OCI-LY7 (cell line): ENCODE results near the gene TCF12. TPM values are rescaled to one million over a fixed set of nuclear protein-coding genes. Genes with fewer than 3 reads are reported as not detected.

ENCODE experiments used
- BruUV-seq: library from RNA; stranded (reverse); fragments of 400-500 nt; replicated peaks from 2 replicates; lab custom pipeline; 2021; lab: Mats Ljungman, UMichigan
- CTCF ChIA-PET: fragments of 300-600 bp; sonication (Branson Sonifier 250); formaldehyde crosslinking; loops from one replicate; lab custom pipeline; 2022; ENCODE audit warnings: antibody characterized with exemption; ENCODE audit not compliant: unreplicated experiment; lab: Charles Lee
- POLR2A ChIA-PET: fragments of 300-600 bp; sonication (Branson Sonifier 250); formaldehyde crosslinking; loops from one replicate; lab custom pipeline; 2022; ENCODE audit warnings: antibody characterized with exemption; lab: Charles Lee
- DNase-seq: peaks from one replicate; pipeline ENCODE4 v3.0.0-alpha.2; 2015; ENCODE audit warnings: low spot score
- H2AFZ ChIP-seq: fragments of 200-600 bp; sonication (generic), shearing (Covaris generic); 2 replicates; pipeline ENCODE4 v1.6.1; 2014; ENCODE audit warnings: mild to moderate bottlenecking, antibody characterized with exemption, low read length, moderate library complexity
- H3K27ac ChIP-seq: fragments of 200-600 bp; sonication (generic); 2 replicates; pipeline ENCODE4 v1.5.1; 2014; ENCODE audit warnings: mixed run types, low read depth, mild to moderate bottlenecking, moderate library complexity, low read length, inconsistent platforms; ENCODE audit not compliant: poor library complexity, severe bottlenecking
- H3K36me3 ChIP-seq: fragments of 200-600 bp; sonication (generic); 2 replicates; pipeline ENCODE4 v1.6.1; 2014; ENCODE audit warnings: mild to moderate bottlenecking, antibody characterized with exemption, low read length, moderate library complexity, mixed read lengths; ENCODE audit not compliant: insufficient read depth
- H3K4me1 ChIP-seq: fragments of 200-600 bp; sonication (generic); 2 replicates; pipeline ENCODE4 v1.5.1; 2014; ENCODE audit warnings: mild to moderate bottlenecking, low read length; ENCODE audit not compliant: insufficient read depth, poor library complexity, severe bottlenecking
- H3K4me2 ChIP-seq: fragments of 200-600 bp; sonication (generic); 2 replicates; pipeline ENCODE4 v1.6.1; 2014; ENCODE audit warnings: mild to moderate bottlenecking, low read length
- H3K4me3 ChIP-seq: fragments of 200-600 bp; sonication (generic); 2 replicates; pipeline ENCODE4 v1.5.1; 2014; ENCODE audit warnings: mild to moderate bottlenecking, low read depth, low read length; ENCODE audit not compliant: poor library complexity, severe bottlenecking
- H3K79me2 ChIP-seq: fragments of 200-600 bp; sonication (generic); 2 replicates; pipeline ENCODE4 v1.6.1; 2016; ENCODE audit warnings: low read depth, mild to moderate bottlenecking, low read length, moderate library complexity, mixed read lengths; ENCODE audit not compliant: insufficient read depth
- H3K9me2 ChIP-seq: fragments of 200-600 bp; sonication (generic); 2 replicates; pipeline ENCODE4 v1.6.1; 2016; ENCODE audit warnings: mild to moderate bottlenecking, low read length, mixed read lengths; ENCODE audit not compliant: insufficient read depth
- H3K9me3 ChIP-seq: fragments of 200-600 bp; sonication (generic); 2 replicates; pipeline ENCODE4 v1.6.1; 2014; ENCODE audit warnings: mild to moderate bottlenecking, mixed run types, low read length, mixed read lengths
- H4K20me1 ChIP-seq: fragments of 200-600 bp; sonication (generic); 2 replicates; pipeline ENCODE4 v1.6.1; 2014; ENCODE audit warnings: mild to moderate bottlenecking, antibody characterized with exemption, low read length, moderate library complexity, mixed read lengths; ENCODE audit not compliant: insufficient read depth
- CTCF ChIP-seq: fragments of 200-600 bp; sonication (generic); conservative IDR thresholded peaks from 2 replicates; pipeline ENCODE4 v1.5.1; 2014; ENCODE audit warnings: mild to moderate bottlenecking, antibody characterized with exemption, low read length, moderate library complexity, mixed read lengths
- EZH2phosphoT487 ChIP-seq: fragments of 200-600 bp; sonication (generic); IDR thresholded peaks from 2 replicates; pipeline ENCODE4 v1.6.1; 2018; ENCODE audit warnings: low read depth, borderline replicate concordance, mild to moderate bottlenecking, mixed run types, antibody characterized with exemption, low read length, moderate library complexity, mixed read lengths
- intact Hi-C: fragments of 100-400 bp; cut with micrococcal nuclease; formaldehyde crosslinking; loops from one replicate; pipeline ENCODE4 v1.10.0; 2022; ENCODE audit not compliant: unreplicated experiment
- total RNA-seq, 2 experiments: library from RNA; depleted of rRNA in 1 of 2; stranded (reverse); fragments of >200 nt in 1 of 2; shearing (Covaris generic) in 1 of 2; gene quantifications; 2 replicates each; pipeline ENCODE4 v1.2.3, GENCODE V29; 2014 to 2022

TCF12 gene
- total RNA-seq, 2 experiments from 2014 or later = 51.6 to 139 TPM

DNA sequence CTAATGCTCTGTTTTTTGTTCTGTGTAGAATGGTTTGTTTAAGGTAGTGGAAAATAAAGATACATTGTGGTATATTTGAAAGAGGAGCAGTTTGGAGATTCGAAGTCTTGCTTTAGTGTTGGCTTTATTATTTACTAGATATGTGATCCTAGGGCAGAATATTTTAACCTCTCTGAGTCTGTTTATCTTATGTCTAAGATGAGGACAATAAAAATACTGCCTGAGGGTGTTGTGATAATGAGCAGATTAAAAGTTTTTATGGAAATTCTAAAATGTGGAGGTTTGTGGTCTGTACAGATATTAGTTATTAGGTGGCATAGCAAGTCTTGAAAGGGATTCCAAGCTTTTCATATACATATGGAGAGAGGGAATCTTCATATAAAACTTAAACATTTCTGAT lies 15.0 kb downstream of the TCF12 start:
- no peak overlapping the region for H3K4me3 ChIP-seq
- H3K4me1 ChIP-seq = peaks cover 8% of the 10 kb centered on the region
- peaks cover 69% of the 10 kb centered on the region for H3K36me3 ChIP-seq
- no peak overlapping the region for H3K4me2 ChIP-seq
- H3K27ac ChIP-seq = no peak overlapping the region
- no peak overlapping the region for H2AFZ ChIP-seq
- H3K9me2 ChIP-seq = no peaks in the 10 kb centered on the region
- ChIA-PET POLR2A (interaction anchor here (0.6 to 1.0 kb wide), 2 partner anchors 14 to 65 kb away, joined by 3 to 5 read pairs; no protein-coding TSS in a partner anchor), CTCF (no interaction called here)
- intact Hi-C loops = no loop called here
- no peak for TF ChIP-seq EZH2phosphoT487
- no peak for TF ChIP-seq CTCF
- no peaks in the 10 kb centered on the region for H3K9me3 ChIP-seq
- H3K79me2 ChIP-seq = peaks cover 45% of the 10 kb centered on the region; the same call in 1 of the 2 replicates
- BruUV-seq = no TSS peak
- H4K20me1 ChIP-seq = peaks cover 13% of the 10 kb centered on the region; the same call in 1 of the 2 replicates
- no peak for DNase-seq

GRCh38 chr15:56933811-56934210 lies 15.4 kb downstream of the TCF12 start:
- H3K4me2 ChIP-seq = no peak overlapping the region
- H3K9me3 ChIP-seq = no peaks in the 10 kb centered on the region
- H3K27ac ChIP-seq = no peak overlapping the region
- no peaks in the 10 kb centered on the region for H3K9me2 ChIP-seq
- BruUV-seq = no TSS peak
- H3K36me3 ChIP-seq = peaks cover 65% of the 10 kb centered on the region
- ChIA-PET POLR2A (interaction anchor here (0.6 kb wide), 1 partner anchor 65 kb away, joined by 3 read pairs; no protein-coding TSS in a partner anchor), CTCF (no interaction called here)
- peaks cover 13% of the 10 kb centered on the region; the same call in 1 of the 2 replicates for H4K20me1 ChIP-seq
- H2AFZ ChIP-seq = no peak overlapping the region
- no peak overlapping the region for H3K4me3 ChIP-seq
- intact Hi-C loops = no loop called here
- TF ChIP-seq CTCF = no peak
- no peak for TF ChIP-seq EZH2phosphoT487
- peaks cover 8% of the 10 kb centered on the region for H3K4me1 ChIP-seq
- DNase-seq = no peak
- peaks cover 49% of the 10 kb centered on the region; the same call in 1 of the 2 replicates for H3K79me2 ChIP-seq

DNA sequence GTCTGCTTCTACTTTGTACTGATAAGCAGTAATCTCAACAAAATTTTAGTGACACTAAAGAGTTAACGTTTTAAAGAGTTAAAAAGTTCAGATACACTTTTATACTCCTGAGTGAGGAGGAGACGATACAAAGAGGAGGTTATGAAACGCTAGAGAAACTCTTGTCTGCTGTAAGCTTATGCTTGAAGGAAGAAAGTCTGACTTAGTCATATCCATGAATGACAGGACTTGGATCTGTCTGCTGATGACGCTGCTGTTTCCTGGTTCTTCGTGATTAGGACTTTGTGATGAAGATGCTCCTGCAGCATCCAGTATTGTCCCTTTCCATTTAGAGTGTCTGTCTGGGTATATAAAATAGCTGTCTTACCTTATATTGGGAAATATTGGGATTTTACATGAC lies 15.8 kb downstream of the TCF12 start:
- peaks cover 13% of the 10 kb centered on the region; the same call in 1 of the 2 replicates for H4K20me1 ChIP-seq
- ChIA-PET POLR2A (no interaction called here), CTCF (no interaction called here)
- no peak overlapping the region for H3K4me3 ChIP-seq
- peaks cover 61% of the 10 kb centered on the region for H3K36me3 ChIP-seq
- TF ChIP-seq CTCF (no peak), EZH2phosphoT487 (no peak)
- H2AFZ ChIP-seq = no peak overlapping the region
- BruUV-seq = no TSS peak
- no peaks in the 10 kb centered on the region for H3K9me2 ChIP-seq
- peaks cover 49% of the 10 kb centered on the region for H3K79me2 ChIP-seq
- DNase-seq = no peak
- intact Hi-C loops = no loop called here
- no peaks in the 10 kb centered on the region for H3K9me3 ChIP-seq
- H3K4me2 ChIP-seq = no peak overlapping the region
- H3K4me1 ChIP-seq = peaks cover 8% of the 10 kb centered on the region
- H3K27ac ChIP-seq = no peak overlapping the region
